SK-N-SH (cell line): ENCODE measurements around the gene SOX11. TPM values are rescaled to one million over a fixed set of nuclear protein-coding genes. Genes with fewer than 3 reads are reported as not detected.

ENCODE experiments used
- CTCF ChIA-PET: fragments of 300-600, 350-600 bp; formaldehyde crosslinking; extraction: SDS; loops from one replicate; lab custom pipeline; 2021; lab: Yijun Ruan, JAX
- POLR2A ChIA-PET: fragments of 350-600 bp; sonication (Branson Sonifier 250); formaldehyde crosslinking; extraction: SDS; loops from one replicate; lab custom pipeline; 2020; ENCODE audit warnings: antibody characterized with exemption, inconsistent platforms; lab: Yijun Ruan, JAX
- DNase-seq: peaks from one replicate; pipeline ENCODE4 v3.0.0; 2012
- H2AFZ ChIP-seq: fragments of 200-600 bp; sonication (generic); 2 replicates; pipeline ENCODE4 v1.8.1; 2016; ENCODE audit warnings: antibody characterized with exemption, mild to moderate bottlenecking, low read depth
- H3F3A ChIP-seq: fragments of 200-600 bp; sonication (generic); replicated peaks from 2 replicates; pipeline ENCODE3; 2016; ENCODE audit warnings: antibody characterized with exemption, mild to moderate bottlenecking; ENCODE audit not compliant: insufficient read depth
- H3K27ac ChIP-seq, 2 experiments: fragments of 200-500 bp in 1 of 2; fragments of 200-600 bp in 1 of 2; sonication (Bioruptor generic) in 1 of 2; sonication (generic), shearing (Covaris generic) in 1 of 2; 2 replicates each; pipeline versions ENCODE4 v1.5.1 to v1.6.1; 2014 to 2016; ENCODE audit warnings: low read depth in 2 of 2, inconsistent platforms in 1 of 2, low read length in 1 of 2, mild to moderate bottlenecking in 1 of 2, mixed read lengths in 1 of 2
- H3K27me3 ChIP-seq: fragments of 200-600 bp; sonication (generic), shearing (Covaris generic); 2 replicates; pipeline ENCODE4 v1.6.1; 2016; ENCODE audit warnings: mixed run types; ENCODE audit not compliant: insufficient read depth
- H3K36me3 ChIP-seq, 2 experiments: fragments of 200-500 bp in 1 of 2; fragments of 200-600 bp in 1 of 2; sonication (Bioruptor generic) in 1 of 2; sonication (generic) in 1 of 2; replicated peaks in 1 of 2; 2 replicates each; pipeline versions ENCODE3 to v1.5.1; 2014 to 2016; ENCODE audit warnings: low read length in 1 of 2, mild to moderate bottlenecking in 1 of 2; ENCODE audit not compliant: insufficient read depth in 2 of 2, control insufficient read depth in 1 of 2
- H3K4me1 ChIP-seq, 2 experiments: fragments of 200-500 bp in 1 of 2; fragments of 200-600 bp in 1 of 2; sonication (Bioruptor generic) in 1 of 2; sonication (generic), shearing (Covaris generic) in 1 of 2; 2 replicates each; pipeline versions ENCODE4 v1.5.1 to v1.6.1; 2014 to 2016; ENCODE audit warnings: low read depth in 1 of 2, low read length in 1 of 2, mixed run types in 1 of 2; ENCODE audit not compliant: insufficient read depth in 2 of 2, control insufficient read depth in 1 of 2
- H3K4me2 ChIP-seq: fragments of 200-600 bp; sonication (generic), shearing (Covaris generic); 2 replicates; pipeline ENCODE4 v1.6.1; 2017; ENCODE audit warnings: mixed run types
- H3K4me3 ChIP-seq, 2 experiments: fragments of 200-500 bp in 1 of 2; fragments of 200-600 bp in 1 of 2; sonication (Bioruptor generic) in 1 of 2; sonication (generic), shearing (Covaris generic) in 1 of 2; 2 replicates each; pipeline versions ENCODE4 v1.5.1 to v1.8.1; 2014 to 2016; ENCODE audit warnings: low read depth in 2 of 2, inconsistent platforms in 1 of 2, low read length in 1 of 2, mild to moderate bottlenecking in 1 of 2, mixed read lengths in 1 of 2, moderate library complexity in 1 of 2
- H3K79me2 ChIP-seq: fragments of 200-600 bp; sonication (generic); 2 replicates; pipeline ENCODE4 v1.8.1; 2017; ENCODE audit warnings: mild to moderate bottlenecking; ENCODE audit not compliant: insufficient read depth
- H3K9ac ChIP-seq: fragments of 200-600 bp; sonication (generic); 2 replicates; pipeline ENCODE4 v1.6.1; 2017; ENCODE audit warnings: mixed run types
- H3K9me2 ChIP-seq: fragments of 200-600 bp; sonication (generic); 2 replicates; pipeline ENCODE4 v1.6.1; 2017; ENCODE audit warnings: mixed run types
- H3K9me3 ChIP-seq: fragments of 200-600 bp; sonication (generic); 2 replicates; pipeline ENCODE4 v1.6.1; 2017; ENCODE audit warnings: mixed run types, mild to moderate bottlenecking, moderate library complexity
- H4K20me1 ChIP-seq: fragments of 200-600 bp; sonication (generic); 2 replicates; pipeline ENCODE4 v1.6.1; 2017; ENCODE audit warnings: mild to moderate bottlenecking, mixed run types; ENCODE audit not compliant: insufficient read depth
- GABPA ChIP-seq: IDR thresholded peaks from 2 replicates; pipeline ENCODE4 v1.4.0; 2012; ENCODE audit warnings: low read depth, mild to moderate bottlenecking
- GATA2 ChIP-seq: sonication (generic); formaldehyde crosslinking; IDR thresholded peaks from 2 replicates; pipeline ENCODE4 v1.5.0; 2020; ENCODE audit warnings: mild to moderate bottlenecking, missing genetic modification reagents
- IRF3 ChIP-seq: fragments of 150-350 bp; IDR thresholded peaks from 2 replicates; pipeline ENCODE4 v1.6.1; 2016; ENCODE audit warnings: mild to moderate bottlenecking, low read depth, low read length
- MXI1 ChIP-seq: IDR thresholded peaks from 2 replicates; pipeline ENCODE4 v1.6.1; 2012; ENCODE audit warnings: mild to moderate bottlenecking, low read depth, low read length, improper control_type of control experiment
- POLR2AphosphoS5 ChIP-seq: IDR thresholded peaks from 2 replicates; pipeline ENCODE4 v1.6.1; 2012; ENCODE audit warnings: low read depth, low read length
- RAD21 ChIP-seq: IDR thresholded peaks from 2 replicates; pipeline ENCODE4 v1.6.1; 2012; ENCODE audit warnings: mild to moderate bottlenecking, low read length
- SIN3A ChIP-seq: IDR thresholded peaks from 2 replicates; pipeline ENCODE4 v1.6.1; 2012; ENCODE audit warnings: low read depth, mild to moderate bottlenecking, low read length, moderate library complexity, borderline replicate concordance
- TAF1 ChIP-seq: IDR thresholded peaks from 2 replicates; pipeline ENCODE4 v1.6.1; 2012; ENCODE audit warnings: low read depth, mild to moderate bottlenecking, low read length, moderate library complexity, borderline replicate concordance
- TEAD4 ChIP-seq: IDR thresholded peaks from 2 replicates; pipeline ENCODE4 v1.4.0; 2012; ENCODE audit warnings: mild to moderate bottlenecking, borderline replicate concordance; ENCODE audit not compliant: insufficient read depth
- ZBTB33 ChIP-seq: IDR thresholded peaks from 2 replicates; pipeline ENCODE4 v1.4.0; 2012; ENCODE audit warnings: low read depth, borderline replicate concordance
- WGBS: methylation state at CpG from one replicate; pipeline ENCODE4 v1.1.6; 2017; ENCODE audit warnings: low lambda C conversion rate; 5-methylcytosine and 5-hydroxymethylcytosine counted together
- polyA plus RNA-seq, 3 experiments: library from polyadenylated mRNA; depleted of rRNA; stranded (reverse); fragments of >200 nt; gene quantifications; 2 replicates each; pipeline ENCODE4 v1.2.3, GENCODE V29; 2012

The SOX11 gene
- polyA plus RNA-seq, 1 of the 3 experiments (the other 2 are of a cell fraction), result 3.4 TPM

DNA sequence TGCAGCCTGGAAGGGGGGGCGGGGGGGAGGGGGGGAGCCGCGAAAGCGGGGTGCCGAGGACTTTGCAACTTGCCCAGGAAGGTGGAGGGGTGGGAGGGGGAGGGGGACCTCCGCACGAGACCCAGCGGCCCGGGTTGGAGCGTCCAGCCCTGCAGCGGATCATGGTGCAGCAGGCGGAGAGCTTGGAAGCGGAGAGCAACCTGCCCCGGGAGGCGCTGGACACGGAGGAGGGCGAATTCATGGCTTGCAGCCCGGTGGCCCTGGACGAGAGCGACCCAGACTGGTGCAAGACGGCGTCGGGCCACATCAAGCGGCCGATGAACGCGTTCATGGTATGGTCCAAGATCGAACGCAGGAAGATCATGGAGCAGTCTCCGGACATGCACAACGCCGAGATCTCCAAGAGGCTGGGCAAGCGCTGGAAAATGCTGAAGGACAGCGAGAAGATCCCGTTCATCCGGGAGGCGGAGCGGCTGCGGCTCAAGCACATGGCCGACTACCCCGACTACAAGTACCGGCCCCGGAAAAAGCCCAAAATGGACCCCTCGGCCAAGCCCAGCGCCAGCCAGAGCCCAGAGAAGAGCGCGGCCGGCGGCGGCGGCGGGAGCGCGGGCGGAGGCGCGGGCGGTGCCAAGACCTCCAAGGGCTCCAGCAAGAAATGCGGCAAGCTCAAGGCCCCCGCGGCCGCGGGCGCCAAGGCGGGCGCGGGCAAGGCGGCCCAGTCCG, 540 bp downstream of the SOX11 start:
- Histone ChIP-seq H3K27ac (peak overlapping the region; percentile 48 to 91), H3K79me2 (peaks cover 65% of the 10 kb centered on the region)
- TF ChIP-seq TEAD4 (no peak), IRF3 (no peak), GABPA (no peak), RAD21 (no peak), TAF1 (0 out of 2 replicates have a peak, but pooled peaks have one; percentile 7), POLR2AphosphoS5 (no peak), MXI1 (peak; percentile 63), ZBTB33 (no peak), GATA2 (CRISPR knock-in tag) (no peak), SIN3A (no peak)
- TF ChIP-seq, all 33 proteins: peak for 2
- Histone ChIP-seq H3K4me1 (peaks cover 0 to 10% of the 10 kb centered on the region in 2 experiments; a peak in 3 of 4 replicates), H3K36me3 (no peaks in the 10 kb centered on the region), H4K20me1 (peaks cover 34% of the 10 kb centered on the region), H2AFZ (no peak overlapping the region), H3K9ac (peak overlapping the region; percentile 81), H3F3A (peaks cover 18% of the 10 kb centered on the region), H3K9me2 (no peaks in the 10 kb centered on the region), H3K4me2 (peak overlapping the region; percentile 89), H3K27me3 (no peaks in the 10 kb centered on the region), H3K4me3 (peak overlapping the region; percentile 91 to 95), H3K9me3 (no peaks in the 10 kb centered on the region)
- CTCF ChIA-PET, result interaction anchor here (0.9 to 2.3 kb wide), 13 partner anchors 10 to 1339 kb away, joined by 3 to 12 read pairs (median 8); no protein-coding TSS in a partner anchor
- POLR2A ChIA-PET, result interaction anchor here (0.6 to 2.2 kb wide), 14 partner anchors 10 to 660 kb away, joined by 3 to 7 read pairs (median 3); no protein-coding TSS in a partner anchor
- WGBS, result 12% methylated on average over 14 of the region's 69 CpGs
- DNase-seq, result peak; percentile 68
